ENCODE data around the gene IL18BP.
A peak's percentile ranks its signal among the peaks of the same experiment; 100 is the strongest.

The IL18BP gene

GRCh38 chr11:72002841-72003775, 4.4 kb downstream of the IL18BP start:
- H3K36me3 ChIP-seq = peaks cover 53 to 78% (median 61%) of the 10 kb centered on the region in 3 donors
- intact Hi-C loops (cut with DNase I; ENCODE audit: low total_unique reads) = no loop called here
- no peaks in the 10 kb centered on the region for H3K9me3 ChIP-seq
- H3K27me3 ChIP-seq = no peaks in the 10 kb centered on the region
- no peak overlapping the region for H3K27ac ChIP-seq
- peak in 1 of 2 donors; percentile 39 for DNase-seq
- peaks cover 0 to 24% (median 16%) of the 10 kb centered on the region in 4 donors for H3K4me1 ChIP-seq
- no peak for TF ChIP-seq CTCF (IDR thresholded peaks at IDR 0.05)
- no peak overlapping the region for H3K4me3 ChIP-seq

- TF ChIP-seq CTCF (IDR thresholded peaks at IDR 0.05) = no peak
- no peak overlapping the region for H3K27ac ChIP-seq
- no peaks in the 10 kb centered on the region for H3K27me3 ChIP-seq
- intact Hi-C loops (cut with DNase I; ENCODE audit: low total_unique reads) = no loop called here
- peaks cover 0 to 21% (median 14%) of the 10 kb centered on the region in 4 donors for H3K4me1 ChIP-seq
- H3K4me3 ChIP-seq = no peak overlapping the region
- DNase-seq = peak in 1 of 2 donors; percentile 65
- H3K36me3 ChIP-seq = peaks cover 60 to 84% (median 68%) of the 10 kb centered on the region in 3 donors
- H3K9me3 ChIP-seq = no peaks in the 10 kb centered on the region
Measured at GRCh38 chr11:72003776-72004171, 5.1 kb downstream of the IL18BP start.

- Histone ChIP-seq H3K4me3 (no peak overlapping the region), H3K27me3 (no peaks in the 10 kb centered on the region), H3K4me1 (peaks cover 0 to 11% (median 9%) of the 10 kb centered on the region in 4 donors), H3K36me3 (peaks cover 70 to 94% (median 78%) of the 10 kb centered on the region in 3 donors), H3K9me3 (no peaks in the 10 kb centered on the region), H3K27ac (no peak overlapping the region)
- TF ChIP-seq CTCF (IDR thresholded peaks at IDR 0.05) = no peak
- no peak for DNase-seq
- intact Hi-C loops (cut with DNase I; ENCODE audit: low total_unique reads) = no loop called here
Measured at GRCh38 chr11:72004515-72005346, 6.0 kb downstream of the IL18BP start.

- Histone ChIP-seq H3K9me3 (no peaks in the 10 kb centered on the region), H3K4me1 (peaks cover 0 to 3% (median 1%) of the 10 kb centered on the region in 4 donors), H3K27ac (no peak overlapping the region), H3K36me3 (peaks cover 78 to 99% (median 86%) of the 10 kb centered on the region in 3 donors), H3K4me3 (no peak overlapping the region), H3K27me3 (no peaks in the 10 kb centered on the region)
- intact Hi-C loops (cut with DNase I; ENCODE audit: low total_unique reads) = no loop called here
- DNase-seq = no peak
- TF ChIP-seq CTCF (IDR thresholded peaks at IDR 0.05) = no peak
Measured at GRCh38 chr11:72005347-72006260, 6.9 kb downstream of the IL18BP start.

Measured in tibial artery (tissue), 4 donors.